Smooth muscle cell (in vitro differentiated cells): ENCODE results near the gene MMP2. TPM values are rescaled to one million over a fixed set of nuclear protein-coding genes. Genes with fewer than 3 reads are reported as not detected.

Source experiments
- DNase-seq: peaks from one replicate; lab custom pipeline; 2025; ENCODE audit not compliant: unreplicated experiment; lab: John Stamatoyannopoulos, UW
- H2AFZ ChIP-seq: fragments of 200-600 bp; sonication (generic); 2 replicates; pipeline ENCODE4 v1.6.0; 2016; ENCODE audit warnings: antibody characterized with exemption, low read depth, mild to moderate bottlenecking
- H3F3A ChIP-seq: fragments of 200-600 bp; sonication (generic); 2 replicates; pipeline ENCODE4 v1.6.0; 2017; ENCODE audit warnings: antibody characterized with exemption, low read depth
- H3K27ac ChIP-seq: fragments of 200-600 bp; sonication (generic); 2 replicates; pipeline ENCODE4 v1.5.1; 2016; ENCODE audit warnings: low read depth, mild to moderate bottlenecking
- H3K27me3 ChIP-seq: fragments of 200-600 bp; sonication (generic); 2 replicates; pipeline ENCODE4 v1.6.1; 2016; ENCODE audit warnings: low read depth, mild to moderate bottlenecking
- H3K36me3 ChIP-seq: fragments of 200-600 bp; sonication (generic); 2 replicates; pipeline ENCODE4 v1.5.1; 2016; ENCODE audit warnings: low read depth
- H3K4me1 ChIP-seq: fragments of 200-600 bp; sonication (generic); 2 replicates; pipeline ENCODE4 v1.5.1; 2016; ENCODE audit warnings: low read depth
- H3K4me2 ChIP-seq: fragments of 200-600 bp; sonication (generic); 2 replicates; pipeline ENCODE4 v1.6.0; 2016; ENCODE audit warnings: mild to moderate bottlenecking
- H3K4me3 ChIP-seq: fragments of 200-600 bp; sonication (generic); 2 replicates; pipeline ENCODE4 v1.5.1; 2016; ENCODE audit warnings: mild to moderate bottlenecking
- H3K79me2 ChIP-seq: fragments of 200-600 bp; sonication (generic); 2 replicates; pipeline ENCODE4 v1.6.0; 2016; ENCODE audit warnings: low read depth, mild to moderate bottlenecking
- H3K9ac ChIP-seq: fragments of 200-600 bp; sonication (generic); 2 replicates; pipeline ENCODE4 v1.6.0; 2016; ENCODE audit warnings: low read depth
- H3K9me3 ChIP-seq: fragments of 200-600 bp; sonication (generic); replicated peaks from 2 replicates; pipeline ENCODE4 v1.5.1; 2016; ENCODE audit warnings: low read depth
- H4K20me1 ChIP-seq: fragments of 200-600 bp; sonication (generic); 2 replicates; pipeline ENCODE4 v1.6.0; 2016; ENCODE audit warnings: low read depth
- WGBS: methylation state at CpG from one replicate; pipeline ENCODE4 v1.1.7; 2016; ENCODE audit warnings: low lambda C conversion rate; 5-methylcytosine and 5-hydroxymethylcytosine counted together
- polyA plus RNA-seq: library from polyadenylated mRNA; unstranded; fragments of >200 nt; fragmentation: Nextera tagmentation; extraction: Ambion mirVana; gene quantifications from 2 replicates; pipeline ENCODE4 v1.2.1, GENCODE V29; 2016
- total RNA-seq: library from RNA; depleted of rRNA; stranded (reverse); fragments of >200 nt; gene quantifications from 2 replicates; pipeline ENCODE4 v1.2.3, GENCODE V29; 2014
- TF ChIP-seq, protein P1 (sequence below): fragments of 200-600 bp; sonication (generic); IDR thresholded peaks from 2 replicates; pipeline ENCODE4 v1.5.1; 2017; ENCODE audit warnings: borderline replicate concordance, mild to moderate bottlenecking, antibody characterized with exemption; ENCODE audit not compliant: insufficient read depth, poor library complexity, severe bottlenecking

The MMP2 gene
- total and polyA plus RNA-seq, 2 experiments from 2014 or later = 431 to 746 TPM

DNA sequence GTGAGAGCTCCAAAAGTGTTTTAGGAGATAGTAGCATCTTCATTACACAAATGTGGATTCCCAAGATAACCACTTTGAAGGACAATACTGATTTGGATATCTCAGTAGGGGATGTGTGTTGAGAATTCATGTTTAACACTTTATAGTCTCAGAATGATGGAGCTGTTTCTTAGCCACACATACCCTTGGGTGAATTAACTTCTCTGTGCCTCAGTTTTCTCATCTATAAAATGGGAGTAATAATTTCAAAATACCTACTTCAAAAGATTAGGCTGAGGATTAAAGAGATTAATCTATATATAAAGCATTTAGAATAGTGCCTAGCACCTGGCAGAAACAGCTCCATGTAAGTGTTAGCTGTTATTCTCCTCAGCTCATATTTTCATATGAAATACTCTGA lies 48.9 kb downstream of the MMP2 start:
- Histone ChIP-seq H3K27ac (no peak overlapping the region), H3F3A (no peaks in the 10 kb centered on the region), H3K9me3 (no peaks in the 10 kb centered on the region), H3K4me2 (no peak overlapping the region), H3K36me3 (no peaks in the 10 kb centered on the region), H4K20me1 (peaks cover 3% of the 10 kb centered on the region), H2AFZ (no peak overlapping the region), H3K79me2 (peaks cover 2% of the 10 kb centered on the region), H3K27me3 (no peaks in the 10 kb centered on the region), H3K9ac (no peak overlapping the region), H3K4me1 (no peaks in the 10 kb centered on the region), H3K4me3 (no peak overlapping the region)
- TF ChIP-seq, protein P1, sequence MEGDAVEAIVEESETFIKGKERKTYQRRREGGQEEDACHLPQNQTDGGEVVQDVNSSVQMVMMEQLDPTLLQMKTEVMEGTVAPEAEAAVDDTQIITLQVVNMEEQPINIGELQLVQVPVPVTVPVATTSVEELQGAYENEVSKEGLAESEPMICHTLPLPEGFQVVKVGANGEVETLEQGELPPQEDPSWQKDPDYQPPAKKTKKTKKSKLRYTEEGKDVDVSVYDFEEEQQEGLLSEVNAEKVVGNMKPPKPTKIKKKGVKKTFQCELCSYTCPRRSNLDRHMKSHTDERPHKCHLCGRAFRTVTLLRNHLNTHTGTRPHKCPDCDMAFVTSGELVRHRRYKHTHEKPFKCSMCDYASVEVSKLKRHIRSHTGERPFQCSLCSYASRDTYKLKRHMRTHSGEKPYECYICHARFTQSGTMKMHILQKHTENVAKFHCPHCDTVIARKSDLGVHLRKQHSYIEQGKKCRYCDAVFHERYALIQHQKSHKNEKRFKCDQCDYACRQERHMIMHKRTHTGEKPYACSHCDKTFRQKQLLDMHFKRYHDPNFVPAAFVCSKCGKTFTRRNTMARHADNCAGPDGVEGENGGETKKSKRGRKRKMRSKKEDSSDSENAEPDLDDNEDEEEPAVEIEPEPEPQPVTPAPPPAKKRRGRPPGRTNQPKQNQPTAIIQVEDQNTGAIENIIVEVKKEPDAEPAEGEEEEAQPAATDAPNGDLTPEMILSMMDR = no peak
- no peak for DNase-seq

DNA sequence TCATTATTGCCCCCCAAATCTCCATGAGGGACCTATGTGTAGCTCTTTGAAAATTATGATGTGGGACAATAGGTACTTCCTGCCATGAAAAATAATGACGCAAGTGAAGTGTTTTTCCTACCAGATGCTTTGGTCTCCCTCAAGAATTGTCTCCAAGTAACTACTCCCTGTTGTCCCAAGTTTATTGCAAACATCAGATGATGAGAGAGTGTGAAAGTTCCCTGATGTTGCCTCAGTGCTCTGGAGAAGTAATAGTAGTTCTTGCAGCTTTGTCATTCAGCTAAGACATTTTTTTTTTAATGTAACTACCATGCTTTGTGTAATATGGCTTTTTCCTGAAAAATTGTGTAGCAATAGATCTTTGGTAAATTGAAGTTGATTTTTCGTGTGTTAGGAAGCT lies 50.0 kb downstream of the MMP2 start:
- H3K4me1 ChIP-seq = no peaks in the 10 kb centered on the region
- no peak overlapping the region for H2AFZ ChIP-seq
- no peaks in the 10 kb centered on the region for H3K79me2 ChIP-seq
- no peaks in the 10 kb centered on the region for H3K9me3 ChIP-seq
- TF ChIP-seq, protein P1 = no peak
- no peak for DNase-seq
- no peaks in the 10 kb centered on the region for H3K27me3 ChIP-seq
- H3K27ac ChIP-seq = no peak overlapping the region
- no peak overlapping the region for H3K4me3 ChIP-seq
- H3K9ac ChIP-seq = no peak overlapping the region
- peaks cover 3% of the 10 kb centered on the region for H4K20me1 ChIP-seq
- H3F3A ChIP-seq = no peaks in the 10 kb centered on the region
- 94% methylated on average over 2 of the region's 2 CpGs for WGBS
- H3K36me3 ChIP-seq = no peaks in the 10 kb centered on the region
- no peak overlapping the region for H3K4me2 ChIP-seq

DNA sequence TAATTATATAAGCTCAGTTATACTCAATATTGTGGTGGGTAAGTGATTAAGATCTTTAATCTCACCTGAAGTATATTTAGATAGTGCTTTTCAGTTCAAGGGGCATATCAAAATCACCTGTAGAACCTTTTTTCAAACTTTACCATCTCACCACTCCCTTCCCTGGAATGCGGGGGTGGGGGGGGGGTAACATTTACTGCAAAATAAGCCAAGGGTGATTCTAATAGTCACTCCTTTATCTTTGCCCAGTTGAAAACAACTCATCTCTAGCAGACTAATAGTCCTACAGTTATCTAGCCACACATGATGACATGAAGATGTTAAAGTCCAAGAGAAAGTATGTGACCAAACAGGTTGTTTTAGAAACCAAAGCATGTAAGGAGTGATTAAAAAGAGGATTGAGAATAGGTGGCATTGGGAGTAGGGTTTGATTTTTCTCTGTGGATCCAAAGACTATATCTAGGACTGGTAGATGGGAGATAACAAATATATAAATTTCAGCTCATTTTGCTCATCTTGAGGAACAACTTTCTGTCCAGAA lies 51.4 kb downstream of the MMP2 start:
- no peak overlapping the region for H3K4me3 ChIP-seq
- H3K4me1 ChIP-seq = no peaks in the 10 kb centered on the region
- H2AFZ ChIP-seq = no peak overlapping the region
- no peaks in the 10 kb centered on the region for H3F3A ChIP-seq
- H3K9ac ChIP-seq = no peak overlapping the region
- no peaks in the 10 kb centered on the region for H3K79me2 ChIP-seq
- no peaks in the 10 kb centered on the region for H3K36me3 ChIP-seq
- TF ChIP-seq, protein P1 = no peak
- 91% methylated on average over 1 of the region's 1 CpG for WGBS
- no peak overlapping the region for H3K4me2 ChIP-seq
- H4K20me1 ChIP-seq = no peaks in the 10 kb centered on the region
- no peak for DNase-seq
- H3K27me3 ChIP-seq = no peaks in the 10 kb centered on the region
- H3K27ac ChIP-seq = no peak overlapping the region
- H3K9me3 ChIP-seq = no peaks in the 10 kb centered on the region

DNA sequence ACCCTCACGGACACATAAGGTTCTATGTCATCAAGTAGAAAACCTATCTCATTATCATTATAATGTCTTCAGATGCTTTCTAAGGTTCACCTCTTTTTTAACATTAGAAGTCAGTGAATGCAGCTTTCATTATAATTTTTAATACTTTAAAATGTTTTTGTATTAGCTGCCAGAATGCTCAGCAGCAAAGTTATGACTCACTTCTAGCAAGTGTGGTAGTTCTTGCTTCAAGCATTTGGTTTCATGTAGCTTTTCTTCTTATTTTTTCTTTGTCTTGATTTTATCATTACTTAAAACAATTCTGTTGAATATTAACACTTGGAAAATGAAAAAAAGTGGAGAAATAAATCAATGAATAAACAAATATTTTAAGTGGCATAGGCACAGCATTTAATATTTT lies 53.2 kb downstream of the MMP2 start:
- Histone ChIP-seq H3K4me2 (no peak overlapping the region), H4K20me1 (no peaks in the 10 kb centered on the region)

More for the DNA sequence above, 53.2 kb downstream of the MMP2 start:
- Histone ChIP-seq H3K27ac (no peak overlapping the region), H3F3A (no peaks in the 10 kb centered on the region), H2AFZ (no peak overlapping the region), H3K27me3 (no peaks in the 10 kb centered on the region), H3K79me2 (no peaks in the 10 kb centered on the region), H3K4me1 (peaks cover 6% of the 10 kb centered on the region), H3K9me3 (no peaks in the 10 kb centered on the region), H3K9ac (no peak overlapping the region), H3K36me3 (no peaks in the 10 kb centered on the region), H3K4me3 (no peak overlapping the region)
- whole genome bisulfite sequencing = 90% methylated on average over 1 of the region's 1 CpG
- DNase-seq = no peak
- TF ChIP-seq, protein P1 = no peak
